ENCODE data around the gene PAQR8.

DNA sequence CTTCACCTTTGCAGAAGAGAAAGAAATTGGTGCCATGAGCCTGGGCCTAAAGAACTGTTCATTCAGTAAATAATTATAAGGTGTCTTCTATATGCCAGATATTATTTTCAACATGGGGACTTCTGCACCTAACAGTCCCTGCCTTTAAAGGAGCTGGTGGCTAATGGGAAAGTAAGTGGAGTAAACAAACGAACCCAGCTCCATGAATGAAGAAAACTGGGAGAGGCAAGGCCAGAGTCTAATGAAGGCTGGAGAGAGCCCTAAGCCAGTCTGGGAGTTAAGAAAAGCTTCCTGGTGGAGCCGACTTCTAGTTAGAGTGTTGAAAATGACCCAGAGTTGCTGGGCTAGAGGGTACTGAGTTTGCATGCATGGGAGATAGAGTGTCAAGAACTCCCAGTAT, 34.0 kb downstream of the PAQR8 start:
- TF ChIP-seq CEBPB (IDR thresholded peaks at IDR 0.05), result no peak
- TF ChIP-seq RAD21 (IDR thresholded peaks at IDR 0.05; ENCODE audit: low read depth), result no peak
- TF ChIP-seq YY1 (IDR thresholded peaks at IDR 0.05; ENCODE audit: low read depth), result no peak
